HepG2 (cell line): Measurements from ENCODE around the gene ARPC3. TPM values are rescaled to one million over a fixed set of nuclear protein-coding genes. Genes with fewer than 3 reads are reported as not detected.
A peak's percentile ranks its signal among the peaks of the same experiment; 100 is the strongest.

Source experiments
- AGO2 ChIP-seq: fragments of 200-400 bp; formaldehyde crosslinking; optimal IDR thresholded peaks from 2 replicates; pipeline ENCODE3; 2017; ENCODE audit warnings: mild to moderate bottlenecking, low read depth, low read length, moderate library complexity
- HES4 ChIP-seq: sonication (generic); formaldehyde crosslinking; IDR thresholded peaks from 2 replicates; pipeline ENCODE4 v1.9.0; 2021; ENCODE audit warnings: mild to moderate bottlenecking, missing genetic modification reagents, borderline replicate concordance
- IRF9 ChIP-seq: sonication (generic); formaldehyde crosslinking; IDR thresholded peaks from 2 replicates; pipeline ENCODE4 v1.8.0; 2022; ENCODE audit warnings: missing genetic modification reagents, mild to moderate bottlenecking, borderline replicate concordance
- KLF6 ChIP-seq: IDR thresholded peaks from 2 replicates; pipeline ENCODE4 v1.8.0; 2016; ENCODE audit warnings: missing biosample characterization, missing genetic modification reagents
- MED13 ChIP-seq: sonication (generic); formaldehyde crosslinking; IDR thresholded peaks from 2 replicates; pipeline ENCODE4 v1.5.0; 2020; ENCODE audit warnings: missing genetic modification reagents
- PREB ChIP-seq: sonication (generic); formaldehyde crosslinking; IDR thresholded peaks from 2 replicates; pipeline ENCODE4 v1.4.0; 2020; ENCODE audit warnings: missing genetic modification reagents
- RARA ChIP-seq: IDR thresholded peaks from 2 replicates; pipeline ENCODE4 v1.6.1; 2016; ENCODE audit warnings: missing genetic modification reagents, missing compliant biosample characterization
- RBAK ChIP-seq: sonication (generic); formaldehyde crosslinking; IDR thresholded peaks from 2 replicates; pipeline ENCODE4 v1.5.1; 2020; ENCODE audit warnings: mild to moderate bottlenecking, missing genetic modification reagents
- RXRB ChIP-seq: IDR thresholded peaks from 2 replicates; pipeline ENCODE4 v1.6.1; 2016; ENCODE audit warnings: borderline replicate concordance, missing genetic modification reagents, missing compliant biosample characterization
- STAG1 ChIP-seq: sonication (generic); formaldehyde crosslinking; IDR thresholded peaks from 2 replicates; pipeline ENCODE4 v1.4.0; 2020; ENCODE audit warnings: missing genetic modification reagents
- TBX2 ChIP-seq: sonication (generic); formaldehyde crosslinking; IDR thresholded peaks from 2 replicates; pipeline ENCODE4 v1.5.0; 2020; ENCODE audit warnings: missing genetic modification reagents, mild to moderate bottlenecking, borderline replicate concordance
- ZNF121 ChIP-seq: sonication (generic); formaldehyde crosslinking; IDR thresholded peaks from 2 replicates; pipeline ENCODE4 v1.5.0; 2020; ENCODE audit warnings: mild to moderate bottlenecking, missing genetic modification reagents
- ZNF274 ChIP-seq: sonication (generic); formaldehyde crosslinking; IDR thresholded peaks from 2 replicates; pipeline ENCODE4 v1.5.1; 2020; ENCODE audit warnings: mild to moderate bottlenecking, missing genetic modification reagents
- ZNF558 ChIP-seq: sonication (generic); formaldehyde crosslinking; IDR thresholded peaks from 2 replicates; pipeline ENCODE4 v1.9.0; 2022; ENCODE audit warnings: mild to moderate bottlenecking, missing genetic modification reagents, borderline replicate concordance
- ZNF709 ChIP-seq: sonication (generic); formaldehyde crosslinking; IDR thresholded peaks from 2 replicates; pipeline ENCODE4 v1.5.0; 2020; ENCODE audit warnings: mild to moderate bottlenecking, missing genetic modification reagents
- polyA plus RNA-seq, 8 experiments: library from polyadenylated mRNA; depleted of rRNA in 3 of 8; stranded (reverse) in 7 of 8; unstranded in 1 of 8; fragments of >200 nt; fragmentation: Illumina TruSeq in 4 of 8; extraction: Trizol in 4 of 8; gene quantifications; 2 replicates each; pipeline versions ENCODE4 v1.2.1 to v1.2.3, GENCODE V29; 2011 to 2016; ENCODE audit warnings: low read depth in 4 of 8, missing spikeins in 1 of 8, mixed read lengths in 1 of 8; ENCODE audit not compliant: insufficient read depth in 1 of 8
- total RNA-seq, 5 experiments: library from RNA; depleted of rRNA; stranded (reverse); fragments of >200 nt; fragmentation: Illumina TruSeq; extraction: Trizol; gene quantifications; 2 replicates each; pipeline ENCODE4 v1.2.3, GENCODE V29; 2016; ENCODE audit warnings: low read depth in 1 of 5
- TF ChIP-seq, protein P1 (sequence below): sonication (generic); formaldehyde crosslinking; IDR thresholded peaks from 2 replicates; pipeline ENCODE4 v1.5.1; 2020; ENCODE audit warnings: missing genetic modification reagents, mild to moderate bottlenecking, borderline replicate concordance
- TF ChIP-seq, protein P2 (sequence below): sonication (generic); formaldehyde crosslinking; IDR thresholded peaks from 2 replicates; pipeline ENCODE4 v1.9.0; 2021; ENCODE audit warnings: missing genetic modification reagents, mild to moderate bottlenecking, borderline replicate concordance
- TF ChIP-seq, protein P3 (sequence below): sonication (generic); formaldehyde crosslinking; IDR thresholded peaks from 2 replicates; pipeline ENCODE4 v1.8.1; 2023; ENCODE audit warnings: mild to moderate bottlenecking, missing genetic modification reagents
- TF ChIP-seq, protein P4 (sequence below): sonication (generic); formaldehyde crosslinking; IDR thresholded peaks from 2 replicates; pipeline ENCODE4 v1.4.0; 2020; ENCODE audit warnings: missing genetic modification reagents

ARPC3 gene
- total and polyA plus RNA-seq, 2 of the 13 experiments (the other 11 are each of a cell fraction or from before 2014, with no cell fraction given) = 32.7 to 234 TPM

DNA sequence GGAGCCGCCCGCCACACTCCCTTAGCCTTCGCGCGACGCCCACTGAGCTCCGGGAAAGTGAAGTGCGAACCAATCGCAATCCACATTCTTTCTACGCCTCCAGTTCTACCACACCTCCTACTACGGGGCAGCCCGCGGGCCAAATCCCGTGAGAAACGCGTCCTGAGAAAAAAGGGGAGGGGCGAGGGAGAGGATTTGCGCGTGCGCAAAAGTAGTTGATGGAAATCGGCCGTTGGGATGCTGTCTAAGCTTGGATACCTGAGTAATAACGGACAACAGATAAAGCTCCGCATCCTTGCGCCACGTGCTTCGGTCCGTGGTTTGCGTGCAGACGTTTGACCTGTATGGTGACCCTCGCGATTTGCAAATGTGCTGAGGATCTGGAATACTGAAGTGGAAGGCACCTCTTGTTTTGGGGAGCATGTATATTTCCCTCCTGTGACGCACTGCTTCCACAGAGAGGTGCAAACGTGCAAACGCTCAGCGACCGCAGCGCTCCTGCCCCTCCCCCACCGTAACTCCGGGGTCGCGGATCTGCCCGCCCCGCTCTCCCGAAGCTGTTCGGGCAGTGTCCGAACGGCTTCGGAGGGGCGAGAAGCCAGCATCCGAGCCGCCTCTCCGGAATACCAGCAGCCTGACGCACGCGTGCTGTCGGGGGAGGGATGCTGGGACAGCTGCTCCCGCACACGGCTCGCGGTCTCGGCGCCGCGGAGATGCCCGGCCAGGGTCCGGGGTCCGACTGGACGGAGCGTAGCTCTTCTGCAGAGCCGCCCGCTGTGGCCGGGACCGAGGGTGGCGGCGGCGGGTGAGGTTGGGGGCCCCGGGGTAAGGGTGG, 18.3 kb upstream of the ARPC3 start, which contains the start of the genes FAM216A and GPN3 (continued):
- TF ChIP-seq RARA (CRISPR knock-in tag) (no peak), HES4 (CRISPR knock-in tag) (peak; percentile 39; the same call in 1 of the 2 replicates), RBAK (CRISPR knock-in tag) (no peak), ZNF274 (no peak), PREB (no peak), AGO2 (peak; percentile 95), ZNF558 (CRISPR knock-in tag) (peak; percentile 15; the same call in 1 of the 2 replicates), ZNF709 (no peak; the same call in none of the 2 replicates), RXRB (CRISPR knock-in tag) (peak; percentile 44; the same call in 1 of the 2 replicates), IRF9 (peak; percentile 71; the same call in 1 of the 2 replicates), MED13 (CRISPR knock-in tag) (no peak), ZNF121 (CRISPR knock-in tag) (peak; percentile 12; the same call in 1 of the 2 replicates), STAG1 (CRISPR knock-in tag) (no peak), KLF6 (no peak; the same call in 1 of the 2 replicates), TBX2 (CRISPR knock-in tag) (peak; percentile 5; the same call in 1 of the 2 replicates)
- TF ChIP-seq, protein P1, sequence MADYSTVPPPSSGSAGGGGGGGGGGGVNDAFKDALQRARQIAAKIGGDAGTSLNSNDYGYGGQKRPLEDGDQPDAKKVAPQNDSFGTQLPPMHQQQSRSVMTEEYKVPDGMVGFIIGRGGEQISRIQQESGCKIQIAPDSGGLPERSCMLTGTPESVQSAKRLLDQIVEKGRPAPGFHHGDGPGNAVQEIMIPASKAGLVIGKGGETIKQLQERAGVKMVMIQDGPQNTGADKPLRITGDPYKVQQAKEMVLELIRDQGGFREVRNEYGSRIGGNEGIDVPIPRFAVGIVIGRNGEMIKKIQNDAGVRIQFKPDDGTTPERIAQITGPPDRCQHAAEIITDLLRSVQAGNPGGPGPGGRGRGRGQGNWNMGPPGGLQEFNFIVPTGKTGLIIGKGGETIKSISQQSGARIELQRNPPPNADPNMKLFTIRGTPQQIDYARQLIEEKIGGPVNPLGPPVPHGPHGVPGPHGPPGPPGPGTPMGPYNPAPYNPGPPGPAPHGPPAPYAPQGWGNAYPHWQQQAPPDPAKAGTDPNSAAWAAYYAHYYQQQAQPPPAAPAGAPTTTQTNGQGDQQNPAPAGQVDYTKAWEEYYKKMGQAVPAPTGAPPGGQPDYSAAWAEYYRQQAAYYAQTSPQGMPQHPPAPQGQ (CRISPR knock-in tag) = no peak
- TF ChIP-seq, protein P2, sequence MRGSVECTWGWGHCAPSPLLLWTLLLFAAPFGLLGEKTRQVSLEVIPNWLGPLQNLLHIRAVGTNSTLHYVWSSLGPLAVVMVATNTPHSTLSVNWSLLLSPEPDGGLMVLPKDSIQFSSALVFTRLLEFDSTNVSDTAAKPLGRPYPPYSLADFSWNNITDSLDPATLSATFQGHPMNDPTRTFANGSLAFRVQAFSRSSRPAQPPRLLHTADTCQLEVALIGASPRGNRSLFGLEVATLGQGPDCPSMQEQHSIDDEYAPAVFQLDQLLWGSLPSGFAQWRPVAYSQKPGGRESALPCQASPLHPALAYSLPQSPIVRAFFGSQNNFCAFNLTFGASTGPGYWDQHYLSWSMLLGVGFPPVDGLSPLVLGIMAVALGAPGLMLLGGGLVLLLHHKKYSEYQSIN (CRISPR knock-in tag) = no peak
- TF ChIP-seq, protein P3, sequence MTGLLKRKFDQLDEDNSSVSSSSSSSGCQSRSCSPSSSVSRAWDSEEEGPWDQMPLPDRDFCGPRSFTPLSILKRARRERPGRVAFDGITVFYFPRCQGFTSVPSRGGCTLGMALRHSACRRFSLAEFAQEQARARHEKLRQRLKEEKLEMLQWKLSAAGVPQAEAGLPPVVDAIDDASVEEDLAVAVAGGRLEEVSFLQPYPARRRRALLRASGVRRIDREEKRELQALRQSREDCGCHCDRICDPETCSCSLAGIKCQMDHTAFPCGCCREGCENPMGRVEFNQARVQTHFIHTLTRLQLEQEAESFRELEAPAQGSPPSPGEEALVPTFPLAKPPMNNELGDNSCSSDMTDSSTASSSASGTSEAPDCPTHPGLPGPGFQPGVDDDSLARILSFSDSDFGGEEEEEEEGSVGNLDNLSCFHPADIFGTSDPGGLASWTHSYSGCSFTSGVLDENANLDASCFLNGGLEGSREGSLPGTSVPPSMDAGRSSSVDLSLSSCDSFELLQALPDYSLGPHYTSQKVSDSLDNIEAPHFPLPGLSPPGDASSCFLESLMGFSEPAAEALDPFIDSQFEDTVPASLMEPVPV (CRISPR knock-in tag) = peak; percentile 88
- TF ChIP-seq, protein P4, sequence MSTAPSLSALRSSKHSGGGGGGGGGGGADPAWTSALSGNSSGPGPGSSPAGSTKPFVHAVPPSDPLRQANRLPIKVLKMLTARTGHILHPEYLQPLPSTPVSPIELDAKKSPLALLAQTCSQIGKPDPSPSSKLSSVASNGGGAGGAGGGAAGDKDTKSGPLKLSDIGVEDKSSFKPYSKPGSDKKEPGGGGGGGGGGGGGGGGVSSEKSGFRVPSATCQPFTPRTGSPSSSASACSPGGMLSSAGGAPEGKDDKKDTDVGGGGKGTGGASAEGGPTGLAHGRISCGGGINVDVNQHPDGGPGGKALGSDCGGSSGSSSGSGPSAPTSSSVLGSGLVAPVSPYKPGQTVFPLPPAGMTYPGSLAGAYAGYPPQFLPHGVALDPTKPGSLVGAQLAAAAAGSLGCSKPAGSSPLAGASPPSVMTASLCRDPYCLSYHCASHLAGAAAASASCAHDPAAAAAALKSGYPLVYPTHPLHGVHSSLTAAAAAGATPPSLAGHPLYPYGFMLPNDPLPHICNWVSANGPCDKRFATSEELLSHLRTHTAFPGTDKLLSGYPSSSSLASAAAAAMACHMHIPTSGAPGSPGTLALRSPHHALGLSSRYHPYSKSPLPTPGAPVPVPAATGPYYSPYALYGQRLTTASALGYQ (CRISPR knock-in tag) = no peak
